DND-41 (cell line): ENCODE measurements around the gene AKNA.

Experiments used
- EZH2 ChIP-seq: IDR thresholded peaks from 3 replicates; pipeline ENCODE4 v1.6.1; 2012; ENCODE audit warnings: borderline replicate concordance, low read depth, mild to moderate bottlenecking, moderate library complexity, low read length, inconsistent platforms; ENCODE audit not compliant: severe bottlenecking
- TF ChIP-seq, protein P1 (sequence below): IDR thresholded peaks from 2 replicates; pipeline ENCODE4 v1.5.1; 2012; ENCODE audit warnings: borderline replicate concordance, low read length, moderate library complexity, mild to moderate bottlenecking; ENCODE audit not compliant: poor library complexity, severe bottlenecking; ENCODE audit errors: extremely low read depth

DNA sequence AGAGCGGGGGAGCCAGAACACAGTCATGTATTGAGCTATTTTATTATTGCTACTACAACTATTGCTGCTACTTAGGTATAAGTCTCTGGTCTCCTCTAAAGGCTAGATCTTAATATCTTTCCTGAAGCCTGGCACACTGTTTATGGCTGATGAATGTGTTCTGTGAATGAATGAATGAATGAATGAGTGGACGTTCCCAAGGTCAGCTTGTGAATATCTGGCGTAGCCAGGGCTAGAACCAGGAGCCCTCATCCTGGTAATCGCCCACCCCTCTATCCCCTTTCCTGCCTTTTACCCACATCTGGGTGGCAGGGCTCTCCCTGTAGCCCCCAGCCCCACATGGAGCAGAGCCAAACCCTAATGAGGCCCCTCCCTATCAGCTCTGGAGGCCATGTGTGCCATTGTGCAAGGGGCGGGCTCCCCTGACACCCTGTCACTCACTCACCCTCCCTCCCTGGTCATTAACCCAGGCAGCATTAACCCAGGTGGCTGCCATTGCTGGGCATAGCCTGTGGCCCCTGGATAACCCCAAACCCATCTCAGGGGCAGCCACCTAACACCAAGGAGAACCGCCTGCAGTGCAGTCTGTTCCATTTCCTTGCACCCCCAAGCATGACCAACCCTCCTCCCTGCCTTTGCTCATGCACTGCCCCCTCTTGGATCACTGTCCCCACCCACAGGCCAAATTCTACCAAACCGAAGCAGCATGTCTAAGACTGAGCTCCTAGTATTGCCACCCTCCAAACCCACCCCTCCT, 2.0 kb upstream of the AKNA start:
- TF ChIP-seq, protein P1, sequence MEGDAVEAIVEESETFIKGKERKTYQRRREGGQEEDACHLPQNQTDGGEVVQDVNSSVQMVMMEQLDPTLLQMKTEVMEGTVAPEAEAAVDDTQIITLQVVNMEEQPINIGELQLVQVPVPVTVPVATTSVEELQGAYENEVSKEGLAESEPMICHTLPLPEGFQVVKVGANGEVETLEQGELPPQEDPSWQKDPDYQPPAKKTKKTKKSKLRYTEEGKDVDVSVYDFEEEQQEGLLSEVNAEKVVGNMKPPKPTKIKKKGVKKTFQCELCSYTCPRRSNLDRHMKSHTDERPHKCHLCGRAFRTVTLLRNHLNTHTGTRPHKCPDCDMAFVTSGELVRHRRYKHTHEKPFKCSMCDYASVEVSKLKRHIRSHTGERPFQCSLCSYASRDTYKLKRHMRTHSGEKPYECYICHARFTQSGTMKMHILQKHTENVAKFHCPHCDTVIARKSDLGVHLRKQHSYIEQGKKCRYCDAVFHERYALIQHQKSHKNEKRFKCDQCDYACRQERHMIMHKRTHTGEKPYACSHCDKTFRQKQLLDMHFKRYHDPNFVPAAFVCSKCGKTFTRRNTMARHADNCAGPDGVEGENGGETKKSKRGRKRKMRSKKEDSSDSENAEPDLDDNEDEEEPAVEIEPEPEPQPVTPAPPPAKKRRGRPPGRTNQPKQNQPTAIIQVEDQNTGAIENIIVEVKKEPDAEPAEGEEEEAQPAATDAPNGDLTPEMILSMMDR, result no peak
- TF ChIP-seq EZH2, result no peak
